Stimulated activated CD4-positive, alpha-beta T cell treated with anti-CD3 and anti-CD28 coated beads, Interleukin-4, amount 100 ng/mL, for 48 hours (primary cell): ENCODE measurements around the gene TNNT3.

Experiments used
- DNase-seq, 2 donors: peaks; one replicate each; pipeline ENCODE4 v3.0.0-alpha.2; 2020; ENCODE audit warnings: low read depth in 2 of 2

Gene TNNT3

DNA sequence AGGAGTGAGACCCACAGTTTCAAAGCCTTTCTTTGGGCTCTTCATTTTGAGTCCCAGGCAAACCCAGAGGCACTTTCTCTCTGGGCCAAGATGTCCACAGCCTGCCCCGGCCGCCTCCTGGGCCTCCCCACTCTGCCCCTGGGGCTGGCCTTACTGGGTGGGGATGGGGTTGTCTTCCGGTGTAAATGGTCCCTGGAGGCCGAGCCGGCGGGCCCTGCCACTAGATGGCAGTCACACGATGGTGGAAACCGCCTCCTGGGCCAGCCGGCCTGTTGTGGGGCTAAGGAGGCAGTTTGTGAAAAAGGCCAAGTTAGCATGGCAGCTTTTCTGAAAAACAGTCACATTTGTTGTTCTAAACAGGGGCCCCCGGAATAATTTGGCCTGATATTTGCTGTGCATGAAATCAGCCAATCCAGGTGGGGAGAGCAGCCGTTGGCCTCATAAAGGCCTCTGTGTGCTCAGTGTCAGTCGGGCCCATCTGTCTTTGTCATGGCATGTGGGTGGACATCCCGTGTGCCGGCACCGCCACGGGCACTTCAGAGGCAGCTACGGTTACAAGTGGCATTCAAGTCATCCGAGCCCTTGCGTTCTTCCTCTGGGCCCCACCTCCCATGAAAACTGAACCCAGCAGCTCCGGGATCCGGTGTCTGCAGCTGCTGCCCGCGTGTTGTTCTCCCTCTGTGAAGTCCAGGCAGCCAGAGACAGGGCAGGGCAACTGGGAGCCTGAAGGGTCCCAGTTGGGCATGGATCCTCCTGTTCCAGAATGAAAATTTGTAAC lies 34.2 kb downstream of the TNNT3 start:
- no peak for DNase-seq

DNA sequence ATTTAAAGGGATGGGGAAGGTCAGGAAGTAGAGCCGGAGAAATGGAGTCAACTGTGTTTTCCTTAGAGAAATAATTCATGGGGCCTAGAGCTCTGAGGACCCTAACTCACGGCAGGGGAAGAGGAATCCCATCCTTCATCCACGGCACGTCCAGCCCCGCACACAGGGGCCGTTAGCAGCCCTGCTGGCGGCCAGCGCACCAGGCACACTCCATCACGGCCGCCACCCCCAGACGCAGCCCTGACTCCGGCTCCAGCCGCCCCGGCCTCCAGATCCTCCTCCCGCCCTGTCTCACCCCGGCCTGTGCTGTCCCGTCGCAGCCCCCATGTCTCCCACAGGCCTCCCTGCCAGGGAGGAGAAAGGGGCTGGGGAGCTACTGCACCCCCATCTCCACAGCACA lies 38.9 kb downstream of the TNNT3 start:
- no peak for DNase-seq

GRCh38 chr11:1959786-1960185 lies 40.3 kb downstream of the TNNT3 start:
- no peak for DNase-seq

- no peak for DNase-seq
These were observed 44.4 kb downstream of the TNNT3 start for GRCh38 chr11:1963864-1964263.

- DNase-seq, result no peak
These were observed 44.8 kb downstream of the TNNT3 start for GRCh38 chr11:1964348-1964747.

DNA sequence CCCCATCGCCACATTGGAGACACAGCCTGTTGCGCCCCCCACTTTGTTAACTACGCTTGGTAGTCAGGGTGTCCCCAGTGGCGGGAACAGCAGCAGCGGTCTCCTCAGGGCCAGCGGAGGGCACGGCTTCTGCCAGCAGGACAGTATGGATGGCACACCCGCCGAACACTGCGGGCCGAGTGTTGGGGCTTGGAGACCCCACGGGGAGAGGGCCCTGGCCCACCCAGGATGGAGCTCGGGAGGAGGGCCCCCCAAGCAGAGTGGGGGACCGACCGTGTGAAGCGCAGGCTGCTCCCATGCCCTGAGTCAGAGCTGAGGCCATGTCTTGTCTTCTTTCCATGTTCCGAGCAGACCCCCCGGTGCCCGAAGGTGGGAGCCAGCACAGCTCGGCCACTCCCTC lies 45.5 kb downstream of the TNNT3 start:
- no peak for DNase-seq

DNA sequence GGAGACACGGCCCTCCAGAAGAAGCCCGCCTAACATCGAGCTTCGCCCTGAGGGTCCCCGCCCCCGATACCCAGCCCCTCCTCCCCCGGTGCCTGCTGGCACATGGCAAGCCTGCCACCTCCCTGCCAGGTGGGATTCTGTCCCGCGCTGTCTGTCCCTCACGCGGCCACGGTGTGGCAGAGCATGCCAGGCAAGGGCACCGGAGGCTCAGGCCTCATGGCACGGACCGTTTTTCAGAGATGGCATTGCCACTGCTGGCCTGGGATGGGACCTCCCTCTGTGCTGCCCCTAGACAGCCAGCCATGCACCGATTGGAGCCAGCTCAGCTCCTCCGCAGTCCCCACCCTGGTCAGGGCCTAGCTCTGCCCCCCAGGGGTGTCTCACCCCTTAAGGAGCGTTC lies 47.0 kb downstream of the TNNT3 start:
- DNase-seq, result no peak

DNA sequence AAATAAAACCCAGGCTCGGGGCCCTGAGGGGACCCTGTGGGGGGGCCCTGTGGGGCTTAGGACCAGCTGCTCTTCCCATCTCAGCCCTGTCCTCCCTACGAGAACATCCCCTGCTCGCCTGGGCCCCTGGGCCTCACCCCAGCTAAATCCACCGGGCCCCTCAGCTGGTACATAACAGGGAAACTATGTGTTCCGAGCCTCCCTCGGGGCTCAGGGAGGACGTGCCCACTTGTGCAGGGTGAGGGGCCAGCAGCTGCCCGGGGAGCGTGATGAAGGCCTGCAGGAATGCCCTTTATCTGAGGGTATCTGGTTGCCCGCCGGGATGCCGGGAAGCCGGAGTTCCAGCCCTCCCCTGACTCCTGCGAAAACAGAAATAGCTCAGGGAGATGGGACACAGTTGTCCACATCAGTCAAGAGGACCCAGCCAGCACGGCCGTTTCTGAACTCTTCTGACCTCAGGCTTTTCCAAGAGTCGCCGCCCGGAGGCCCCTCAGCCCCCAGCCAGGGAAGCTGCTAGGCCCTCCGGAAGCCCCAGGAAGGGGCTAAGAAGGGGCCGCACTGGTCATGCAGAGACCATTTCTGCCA lies 48.2 kb downstream of the TNNT3 start:
- DNase-seq, result no peak

DNA sequence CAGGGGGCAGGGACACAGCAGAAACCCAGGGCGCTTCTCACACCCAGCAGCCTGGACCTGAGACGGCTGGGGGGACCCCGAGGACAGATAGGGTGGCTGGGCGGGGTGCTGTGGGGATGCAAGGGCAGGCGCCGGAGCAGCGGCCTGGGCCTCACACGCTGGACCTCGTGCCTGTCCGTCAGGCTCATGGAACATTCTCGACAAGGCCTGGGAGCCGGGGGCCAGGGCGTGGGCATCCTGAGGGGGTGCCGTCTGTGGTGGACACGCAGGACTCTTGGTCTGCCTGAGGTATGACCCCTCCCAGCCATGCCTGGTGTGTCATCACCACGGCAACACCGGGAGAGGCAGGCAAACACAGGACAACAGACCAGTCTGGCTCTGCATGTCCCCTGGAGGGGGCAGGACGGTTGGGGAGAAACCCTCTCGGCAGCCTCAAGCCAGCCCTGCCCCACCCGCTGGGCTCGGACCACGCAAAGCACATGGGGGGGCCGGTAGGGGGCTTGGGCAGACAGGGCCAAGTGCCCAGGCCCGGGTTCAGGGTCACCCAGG lies 49.0 kb downstream of the TNNT3 start:
- DNase-seq, result no peak

- DNase-seq, result no peak
These were observed 49.5 kb downstream of the TNNT3 start for GRCh38 chr11:1969035-1969434.

- DNase-seq, result no peak
These were observed 50.3 kb downstream of the TNNT3 start for GRCh38 chr11:1969776-1970175.

DNA sequence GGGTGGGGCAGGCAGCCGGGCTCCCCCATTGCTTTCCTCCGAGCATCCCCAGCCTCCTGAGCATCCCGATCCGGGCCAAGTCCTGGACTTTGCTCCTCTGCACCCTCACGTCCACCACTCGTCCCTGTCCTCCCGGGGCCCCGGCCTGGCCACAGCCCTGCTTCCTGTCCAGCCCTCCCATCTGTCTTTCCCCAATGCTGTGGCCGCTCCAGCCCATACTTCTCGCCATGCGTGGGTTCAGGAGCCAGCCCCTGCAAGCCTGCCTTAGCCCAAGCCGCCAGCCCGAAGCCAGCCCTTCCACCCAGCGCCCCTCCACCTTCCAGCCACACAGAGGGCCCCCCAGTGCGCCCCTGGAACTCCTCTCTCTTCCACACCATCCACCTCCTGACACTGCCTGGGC lies 51.5 kb downstream of the TNNT3 start:
- no peak for DNase-seq

DNA sequence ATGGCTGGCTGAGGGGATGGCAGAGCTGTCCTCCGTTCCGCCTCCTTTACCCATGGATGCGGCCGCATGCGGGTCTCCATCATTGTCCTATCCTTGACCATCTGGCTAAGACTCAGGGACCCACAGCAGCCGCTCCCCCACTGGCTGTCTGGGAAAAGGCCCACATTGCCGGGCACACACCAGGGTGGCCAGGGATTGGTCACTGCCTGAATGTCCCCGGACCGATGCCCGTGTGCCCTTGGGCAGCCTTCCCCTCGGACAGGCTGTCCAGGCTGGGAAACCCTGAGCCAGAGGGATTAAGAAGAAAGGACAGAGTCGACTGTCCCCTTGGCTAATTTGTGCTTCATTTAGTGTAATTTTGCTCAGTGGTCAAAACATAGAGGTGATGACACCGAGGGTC lies 55.7 kb downstream of the TNNT3 start:
- no peak for DNase-seq

GRCh38 chr11:1978720-1979473 lies 59.4 kb downstream of the TNNT3 start:
- DNase-seq, result no peak

DNA sequence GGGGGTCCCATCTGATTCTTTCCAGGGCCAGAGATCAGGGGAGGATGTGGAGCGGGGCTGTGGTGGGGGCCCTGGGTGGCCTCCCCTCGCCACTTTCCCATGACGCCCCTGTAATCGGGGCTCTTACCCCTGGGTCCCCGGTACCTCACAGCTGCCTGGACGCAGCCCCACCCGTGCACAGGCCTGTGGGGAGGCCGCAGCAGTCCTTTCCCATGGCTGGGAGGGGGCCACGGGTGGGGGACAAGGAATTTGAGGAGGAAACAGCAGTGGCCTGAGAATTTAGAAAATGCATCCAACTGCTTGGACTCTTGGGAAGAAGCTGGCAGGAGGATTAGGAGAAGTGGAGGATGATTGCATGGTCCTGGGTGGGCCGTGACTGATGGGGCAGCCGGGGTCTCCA lies 60.1 kb downstream of the TNNT3 start:
- DNase-seq, result no peak

- no peak for DNase-seq
These were observed 63.5 kb downstream of the TNNT3 start for GRCh38 chr11:1982873-1983600.

GRCh38 chr11:1983601-1983961 lies 64.1 kb downstream of the TNNT3 start:
- DNase-seq, result no peak

DNA sequence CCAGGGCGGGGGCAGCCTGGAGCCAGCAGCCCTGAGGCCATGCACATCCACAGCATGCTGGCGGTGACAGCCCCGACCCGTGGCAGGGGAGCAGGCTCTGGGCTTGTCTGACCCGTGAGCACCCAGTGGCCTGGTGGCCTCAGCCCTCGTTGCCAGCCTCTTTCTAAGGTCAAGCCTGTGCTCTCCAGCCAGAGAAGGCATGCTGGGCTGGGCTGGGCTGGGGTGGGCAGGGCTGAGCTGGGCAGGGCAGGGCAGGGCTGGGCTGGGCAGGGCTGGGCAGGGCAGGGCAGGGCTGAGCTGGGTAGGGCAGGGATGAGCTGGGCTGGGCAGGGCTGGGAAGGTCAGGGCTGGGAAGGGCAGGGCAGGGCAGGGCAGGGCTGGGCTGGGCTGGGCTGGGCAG lies 67.5 kb downstream of the TNNT3 start:
- no peak for DNase-seq

GRCh38 chr11:1988174-1988573 lies 68.7 kb downstream of the TNNT3 start:
- DNase-seq, result no peak
